Measurements from ENCODE around the gene EIF2B2. TPM values are rescaled to one million over a fixed set of nuclear protein-coding genes. Genes with fewer than 3 reads are reported as not detected.

The EIF2B2 gene
- total and polyA plus RNA-seq, 7 donors, result 25.2 to 45.5 (median 35.3) TPM

DNA sequence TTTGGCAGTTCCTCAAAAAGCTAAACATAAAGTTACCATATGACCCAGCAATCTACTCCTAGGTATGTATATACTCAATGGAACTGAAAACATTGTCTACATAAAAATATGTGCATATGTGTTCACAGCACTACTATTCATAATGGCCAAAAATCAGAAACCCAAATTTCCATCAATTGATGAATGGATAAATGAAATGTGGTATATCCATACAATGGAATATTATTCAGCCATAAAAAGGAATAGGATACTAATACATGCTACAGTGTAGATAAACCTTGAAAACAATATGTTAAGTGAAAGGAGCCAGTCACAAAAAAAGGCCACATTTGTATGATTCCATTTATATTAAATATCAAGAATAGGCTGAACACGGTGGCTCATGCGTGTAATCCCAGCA, 57.7 kb downstream of the EIF2B2 start:
- 47 to 82% methylated on average over 2 of the region's 2 CpGs for WGBS, 2 donors
- H3K27ac ChIP-seq, result no peak overlapping the region
- H3K36me3 ChIP-seq, result no peaks in the 10 kb centered on the region
- H3K27me3 ChIP-seq, result no peaks in the 10 kb centered on the region
- no peak overlapping the region for H3K4me3 ChIP-seq
- no peaks in the 10 kb centered on the region for H3K9me3 ChIP-seq
- intact Hi-C loops (cut with DNase I), result no loop called here
- H3K4me1 ChIP-seq, result peaks cover 0 to 14% (median 4%) of the 10 kb centered on the region in 4 donors
- TF ChIP-seq POLR2AphosphoS5 (IDR thresholded peaks at IDR 0.05) (no peak), POLR2A (IDR thresholded peaks at IDR 0.05) (no peak), EP300 (IDR thresholded peaks at IDR 0.05) (no peak)
- TF ChIP-seq, protein P1, sequence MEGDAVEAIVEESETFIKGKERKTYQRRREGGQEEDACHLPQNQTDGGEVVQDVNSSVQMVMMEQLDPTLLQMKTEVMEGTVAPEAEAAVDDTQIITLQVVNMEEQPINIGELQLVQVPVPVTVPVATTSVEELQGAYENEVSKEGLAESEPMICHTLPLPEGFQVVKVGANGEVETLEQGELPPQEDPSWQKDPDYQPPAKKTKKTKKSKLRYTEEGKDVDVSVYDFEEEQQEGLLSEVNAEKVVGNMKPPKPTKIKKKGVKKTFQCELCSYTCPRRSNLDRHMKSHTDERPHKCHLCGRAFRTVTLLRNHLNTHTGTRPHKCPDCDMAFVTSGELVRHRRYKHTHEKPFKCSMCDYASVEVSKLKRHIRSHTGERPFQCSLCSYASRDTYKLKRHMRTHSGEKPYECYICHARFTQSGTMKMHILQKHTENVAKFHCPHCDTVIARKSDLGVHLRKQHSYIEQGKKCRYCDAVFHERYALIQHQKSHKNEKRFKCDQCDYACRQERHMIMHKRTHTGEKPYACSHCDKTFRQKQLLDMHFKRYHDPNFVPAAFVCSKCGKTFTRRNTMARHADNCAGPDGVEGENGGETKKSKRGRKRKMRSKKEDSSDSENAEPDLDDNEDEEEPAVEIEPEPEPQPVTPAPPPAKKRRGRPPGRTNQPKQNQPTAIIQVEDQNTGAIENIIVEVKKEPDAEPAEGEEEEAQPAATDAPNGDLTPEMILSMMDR (IDR thresholded peaks at IDR 0.05), result no peak
- DNase-seq, result no peak

Small RNA genes lying within 50 kb of the gene (small RNA-seq; reads per million reads assigned to genes)
- 0 reads per million in 3 donors for gene RNU6-689P

Other genes with a start within 250 kb of the EIF2B2 start
- gene YLPM1, start 239.6 kb upstream of the EIF2B2 start, total RNA-seq, result 10 to 100 TPM; 40.3 to 58.7 (median 40.6) TPM
- 10 to 100 TPM in 1 of 3 donors, 1 to 10 TPM in 2; 7.2 to 23.6 (median 7.2) TPM for gene YLPM1, start 239.6 kb upstream of the EIF2B2 start, polyA plus RNA-seq
- under 1 TPM in 1 of 4 donors, not detected in 3; 0.16 TPM for gene PROX2, start 126.8 kb upstream of the EIF2B2 start, total RNA-seq
- gene PROX2, start 126.8 kb upstream of the EIF2B2 start, polyA plus RNA-seq, result under 1 TPM in 1 of 3 donors, not detected in 2; 0.01 TPM
- 100 to 1,000 TPM in 1 of 4 donors, 10 to 100 TPM in 3; 68.6 to 114 (median 71.8) TPM for gene DLST, start 121.0 kb upstream of the EIF2B2 start, total RNA-seq
- 100 to 1,000 TPM in 2 of 3 donors, 10 to 100 TPM in 1; 66.1 to 114 (median 105) TPM for gene DLST, start 121.0 kb upstream of the EIF2B2 start, polyA plus RNA-seq
- gene RPS6KL1, start 79.7 kb upstream of the EIF2B2 start, total RNA-seq, result 10 to 100 TPM in 1 of 4 donors, 1 to 10 TPM in 3; 4.6 to 11.1 (median 6.7) TPM
- gene RPS6KL1, start 79.7 kb upstream of the EIF2B2 start, polyA plus RNA-seq, result 1 to 10 TPM; 1.8 to 4.0 (median 2.8) TPM
- 10 to 100 TPM in 2 of 4 donors, 1 to 10 TPM in 2; 3.6 to 15.6 (median 9.7) TPM for gene PGF, start 47.3 kb upstream of the EIF2B2 start, total RNA-seq
- 1 to 10 TPM; 1.2 to 9.1 (median 1.6) TPM for gene PGF, start 47.3 kb upstream of the EIF2B2 start, polyA plus RNA-seq
- 10 to 100 TPM; 30.0 to 42.9 (median 34.7) TPM for gene MLH3, start 48.5 kb downstream of the EIF2B2 start, total RNA-seq
- gene MLH3, start 48.5 kb downstream of the EIF2B2 start, polyA plus RNA-seq, result 10 to 100 TPM in 1 of 3 donors, 1 to 10 TPM in 2; 3.6 to 12.5 (median 5.1) TPM
- 10 to 100 TPM in 3 of 4 donors, 1 to 10 TPM in 1; 4.2 to 23.5 (median 19.2) TPM for gene ACYP1, start 61.1 kb downstream of the EIF2B2 start, total RNA-seq
- 10 to 100 TPM; 18.6 to 36.3 (median 23.3) TPM for gene ACYP1, start 61.1 kb downstream of the EIF2B2 start, polyA plus RNA-seq
- 1 to 10 TPM; 3.6 to 4.6 (median 4.0) TPM for gene ZC2HC1C, start 66.7 kb downstream of the EIF2B2 start, total RNA-seq
- 1 to 10 TPM; 1.2 to 4.6 (median 4.6) TPM for gene ZC2HC1C, start 66.7 kb downstream of the EIF2B2 start, polyA plus RNA-seq
- gene NEK9, start 124.1 kb downstream of the EIF2B2 start, total RNA-seq, result 10 to 100 TPM; 54.4 to 66.7 (median 59.9) TPM
- 10 to 100 TPM in 2 of 3 donors, 1 to 10 TPM in 1; 9.0 to 38.8 (median 11.4) TPM for gene NEK9, start 124.1 kb downstream of the EIF2B2 start, polyA plus RNA-seq
- 100 to 1,000 TPM; 107 to 175 (median 165) TPM for gene TMED10, start 173.7 kb downstream of the EIF2B2 start, total RNA-seq
- 100 to 1,000 TPM in 1 of 3 donors, 10 to 100 TPM in 2; 38.4 to 236 (median 51.1) TPM for gene TMED10, start 173.7 kb downstream of the EIF2B2 start, polyA plus RNA-seq